Ovary (tissue), 9 donors: ENCODE measurements around the gene STX2. TPM values are rescaled to one million over a fixed set of nuclear protein-coding genes. Genes with fewer than 3 reads are reported as not detected.

Source experiments
- DNase-seq, 5 donors: peaks; one replicate each; pipeline ENCODE4 v3.0.0-alpha.2; 2019 to 2020
- H3K27ac ChIP-seq, 2 donors: fragments of 200-600 bp; one replicate each; pipeline versions ENCODE4 v1.5.1 to v1.8.0; 2019 to 2022
- H3K27me3 ChIP-seq: fragments of 200-600 bp; one replicate; pipeline ENCODE4 v1.8.0; 2022
- H3K36me3 ChIP-seq: fragments of 200-600 bp; sonication (generic); one replicate; pipeline ENCODE4 v1.5.1; 2019
- H3K4me1 ChIP-seq: one replicate; pipeline ENCODE4 v1.8.1; 2013; ENCODE audit warnings: mild to moderate bottlenecking, moderate library complexity; ENCODE audit not compliant: insufficient read depth
- H3K4me3 ChIP-seq: fragments of 200-600 bp; sonication (generic); one replicate; pipeline ENCODE4 v1.5.1; 2017
- H3K9me3 ChIP-seq, 2 donors: fragments of 200-600 bp in 1 of 2; sonication (generic) in 1 of 2; one replicate each; pipeline versions ENCODE4 v1.5.1 to v1.8.1; 2013 to 2019; ENCODE audit warnings: mild to moderate bottlenecking in 1 of 2, moderate library complexity in 1 of 2
- CTCF ChIP-seq, 3 donors: fragments of 450-650 bp in 2 of 3; fragments of 200-600 bp in 1 of 3; IDR thresholded peaks; one replicate each; pipeline versions ENCODE4 v1.5.1 to v1.8.0; 2016 to 2022; ENCODE audit warnings: antibody characterized with exemption in 3 of 3, mild to moderate bottlenecking in 1 of 3
- EP300 ChIP-seq: sonication (generic); formaldehyde crosslinking; IDR thresholded peaks from one replicate; pipeline ENCODE4 v1.6.1; 2017; ENCODE audit warnings: antibody characterized with exemption
- POLR2A ChIP-seq: fragments of 450-650 bp; IDR thresholded peaks from one replicate; pipeline ENCODE4 v1.6.1; 2017; ENCODE audit warnings: antibody characterized with exemption, mild to moderate bottlenecking, moderate library complexity
- WGBS, 3 donors: extraction: QIAGEN DNeasy Blood & Tissue Kit in 1 of 3; methylation state at CpG; one replicate each; pipeline versions ENCODE4 v1.1.5 to v1.1.7; 2013 to 2017; 5-methylcytosine and 5-hydroxymethylcytosine counted together
- intact Hi-C, 4 donors: fragments of 100-400 bp; cut with DNase I; formaldehyde crosslinking; loops; one replicate each; pipeline versions ENCODE4 v1.11.0 to v1.15.1; 2022 to 2023
- polyA plus RNA-seq, 2 donors: library from polyadenylated mRNA; stranded (reverse); fragments of 200-250 nt in 1 of 2; fragments of 350-450 nt in 1 of 2; fragmentation: Illumina TruSeq in 1 of 2; extraction: RNeasy Lipid Tissue Mini Kit (QIAGEN cat#74804) in 1 of 2; gene quantifications; one replicate each; pipeline ENCODE4 v1.2.3, GENCODE V29; 2013 to 2014
- total RNA-seq, 7 donors: library from RNA; depleted of rRNA in 2 of 7; stranded (reverse); fragments of >200 nt in 2 of 7; fragmentation: NEBNext Ultra II Directional in 3 of 7; extraction: Animal tissue kit (Norgen Biotek cat#: 25700) in 3 of 7; gene quantifications; one replicate each; pipeline versions ENCODE4 v1.1.0 to v1.2.4, GENCODE V29; 2016 to 2023
- donor health status: DM: no; HTN: no; CAD: no; lungs with moderate emphysema.
- donor health status: DM: no; HTN: no; CAD: no.
- donor health status: Bipolar disorder and iron deficiency.
- donor health status: DM: yes; HTN: yes; CAD: no.
- donor health status: DM: no; HTN: no; CAD: no.
- donor health status: DM: yes; HTN: yes; CAD: no.

Gene STX2
- total and polyA plus RNA-seq, 9 donors = 12.9 to 26.9 (median 21.4) TPM

GRCh38 chr12:130835011-130835410, 4.0 kb downstream of the STX2 start:
- H3K27me3 ChIP-seq = no peaks in the 10 kb centered on the region
- H3K9me3 ChIP-seq = no peaks in the 10 kb centered on the region
- WGBS, 3 donors = 78 to 84% (median 82%) methylated on average over 11 of the region's 11 CpGs
- no peak overlapping the region for H3K27ac ChIP-seq
- intact Hi-C loops = no loop called here
- peaks cover 19% of the 10 kb centered on the region for H3K4me1 ChIP-seq
- no peak overlapping the region for H3K4me3 ChIP-seq
- no peak for DNase-seq
- no peaks in the 10 kb centered on the region for H3K36me3 ChIP-seq
- TF ChIP-seq CTCF (IDR thresholded peaks at IDR 0.05) (no peak), POLR2A (no peak), EP300 (no peak)

- intact Hi-C loops = no loop called here
- no peaks in the 10 kb centered on the region for H3K27me3 ChIP-seq
- H3K4me3 ChIP-seq = no peak overlapping the region
- peaks cover 18% of the 10 kb centered on the region for H3K4me1 ChIP-seq
- TF ChIP-seq EP300 = no peak
- TF ChIP-seq CTCF (IDR thresholded peaks at IDR 0.05) = no peak
- no peak for TF ChIP-seq POLR2A
- no peak overlapping the region for H3K27ac ChIP-seq
- H3K36me3 ChIP-seq = no peaks in the 10 kb centered on the region
- H3K9me3 ChIP-seq = no peaks in the 10 kb centered on the region
- DNase-seq = peak in 3 of 5 donors; percentile 51 to 59 (median 53)
- 67 to 71% (median 71%) methylated on average over 17 of the region's 17 CpGs for WGBS, 3 donors
These were observed 6.4 kb downstream of the STX2 start for GRCh38 chr12:130832561-130833209.

- WGBS, 3 donors = 45 to 55% (median 49%) methylated on average over 5 of the region's 5 CpGs
- intact Hi-C loops = no loop called here
- Histone ChIP-seq H3K36me3 (no peaks in the 10 kb centered on the region), H3K4me3 (no peak overlapping the region), H3K4me1 (peaks cover 18% of the 10 kb centered on the region), H3K9me3 (no peaks in the 10 kb centered on the region), H3K27ac (no peak overlapping the region), H3K27me3 (no peaks in the 10 kb centered on the region)
- TF ChIP-seq POLR2A (no peak), CTCF (IDR thresholded peaks at IDR 0.05) (no peak), EP300 (no peak)
- no peak for DNase-seq
These were observed 7.1 kb downstream of the STX2 start for GRCh38 chr12:130831876-130832405.

- WGBS, 3 donors = 94 to 97% (median 94%) methylated on average over 4 of the region's 4 CpGs
- Histone ChIP-seq H3K4me1 (peaks cover 18% of the 10 kb centered on the region), H3K27me3 (no peaks in the 10 kb centered on the region), H3K4me3 (no peak overlapping the region), H3K36me3 (no peaks in the 10 kb centered on the region), H3K27ac (no peak overlapping the region), H3K9me3 (no peaks in the 10 kb centered on the region)
- intact Hi-C loops = no loop called here
- no peak for TF ChIP-seq CTCF (IDR thresholded peaks at IDR 0.05)
- no peak for TF ChIP-seq POLR2A
- no peak for TF ChIP-seq EP300
- no peak for DNase-seq
These were observed 7.8 kb downstream of the STX2 start for GRCh38 chr12:130831246-130831645.
